HG03432 (cell line): ENCODE data around the gene ESRRB.

Experiments used
- ATAC-seq: cut with Tn5 transposase; IDR thresholded peaks from one replicate; pipeline ENCODE4 v1.9.1; 2021; ENCODE audit warnings: mild to moderate bottlenecking, moderate library complexity; ENCODE audit not compliant: unreplicated experiment

Gene ESRRB

GRCh38 chr14:76491172-76491930, 115.4 kb downstream of the ESRRB start:
- ATAC-seq, result peak; percentile 8

GRCh38 chr14:76495983-76496382, 120.0 kb downstream of the ESRRB start:
- ATAC-seq, result no peak

GRCh38 chr14:76496595-76496994, 120.7 kb downstream of the ESRRB start:
- ATAC-seq, result no peak

GRCh38 chr14:76497550-76498462, 121.9 kb downstream of the ESRRB start:
- no peak for ATAC-seq

- no peak for ATAC-seq
Observed at GRCh38 chr14:76498463-76498935, 122.6 kb downstream of the ESRRB start.

- ATAC-seq, result no peak
Observed at GRCh38 chr14:76498976-76499375, 123.0 kb downstream of the ESRRB start.

GRCh38 chr14:76499399-76499798, 123.5 kb downstream of the ESRRB start:
- no peak for ATAC-seq

- no peak for ATAC-seq
Observed at GRCh38 chr14:76500011-76500410, 124.1 kb downstream of the ESRRB start.

GRCh38 chr14:76500480-76500879, 124.5 kb downstream of the ESRRB start:
- ATAC-seq, result no peak

GRCh38 chr14:76501156-76501720, 125.3 kb downstream of the ESRRB start:
- ATAC-seq, result no peak

GRCh38 chr14:76502219-76502618, 126.3 kb downstream of the ESRRB start:
- no peak for ATAC-seq

- no peak for ATAC-seq
Observed at GRCh38 chr14:76502638-76503037, 126.7 kb downstream of the ESRRB start.

- ATAC-seq, result no peak
Observed at GRCh38 chr14:76509311-76509710, 133.4 kb downstream of the ESRRB start.

- ATAC-seq, result no peak
Observed at GRCh38 chr14:76510181-76510580, 134.2 kb downstream of the ESRRB start.

GRCh38 chr14:76514213-76514998, 138.5 kb downstream of the ESRRB start:
- no peak for ATAC-seq

GRCh38 chr14:76516884-76517283, 140.9 kb downstream of the ESRRB start:
- no peak for ATAC-seq

- ATAC-seq, result no peak
Observed at GRCh38 chr14:76518366-76518765, 142.4 kb downstream of the ESRRB start.

- ATAC-seq, result no peak
Observed at GRCh38 chr14:76525106-76525821, 149.3 kb downstream of the ESRRB start.

GRCh38 chr14:76531085-76531484, 155.1 kb downstream of the ESRRB start:
- ATAC-seq, result no peak

- no peak for ATAC-seq
Observed at GRCh38 chr14:76531821-76532318, 155.9 kb downstream of the ESRRB start.
